Neural cell (in vitro differentiated cells): Measurements from ENCODE around the gene FOXF2. TPM values are rescaled to one million over a fixed set of nuclear protein-coding genes. Genes with fewer than 3 reads are reported as not detected.

ENCODE experiments used
- H2AFZ ChIP-seq: fragments of 200-600, 300-800 bp; sonication (generic), shearing (Covaris generic); 2 replicates; pipeline ENCODE4 v1.6.0; 2014; ENCODE audit warnings: low read depth, mild to moderate bottlenecking, antibody characterized with exemption, low read length, moderate library complexity
- H3F3A ChIP-seq: fragments of 200-600 bp; shearing (Covaris generic); 2 replicates; pipeline ENCODE4 v1.6.1; 2016; ENCODE audit warnings: mild to moderate bottlenecking, moderate library complexity, mixed read lengths, antibody characterized with exemption, low read length; ENCODE audit not compliant: insufficient read depth, poor library complexity, severe bottlenecking
- H3K27ac ChIP-seq: fragments of 200-600, 300-800 bp; sonication (generic), shearing (Covaris generic); 2 replicates; pipeline ENCODE4 v1.5.1; 2014; ENCODE audit warnings: mild to moderate bottlenecking, low read length, moderate library complexity
- H3K27me3 ChIP-seq: fragments of 300-800, 200-600 bp; sonication (generic), shearing (Covaris generic); 2 replicates; pipeline ENCODE4 v1.6.0; 2014; ENCODE audit warnings: mild to moderate bottlenecking, low read depth, low read length, moderate library complexity; ENCODE audit not compliant: insufficient read depth
- H3K36me3 ChIP-seq: fragments of 300-800, 200-600 bp; sonication (generic), shearing (Covaris generic); 2 replicates; pipeline ENCODE4 v1.5.1; 2014; ENCODE audit warnings: mild to moderate bottlenecking, antibody characterized with exemption, low read length, moderate library complexity; ENCODE audit not compliant: insufficient read depth
- H3K4me2 ChIP-seq: fragments of 300-800, 200-600 bp; sonication (generic), shearing (Covaris generic); 2 replicates; pipeline ENCODE4 v1.6.0; 2014; ENCODE audit warnings: mild to moderate bottlenecking, low read length
- H3K4me3 ChIP-seq: fragments of 300-800, 200-600 bp; sonication (generic), shearing (Covaris generic); 2 replicates; pipeline ENCODE4 v1.5.1; 2014; ENCODE audit warnings: mild to moderate bottlenecking, low read length, moderate library complexity
- H3K79me2 ChIP-seq: fragments of 200-600 bp; shearing (Covaris generic); replicated peaks from 2 replicates; pipeline ENCODE4 v1.6.0; 2014; ENCODE audit warnings: mild to moderate bottlenecking, low read length, moderate library complexity; ENCODE audit not compliant: insufficient read depth
- H3K9ac ChIP-seq: fragments of 300-800, 200-600 bp; sonication (generic), shearing (Covaris generic); 2 replicates; pipeline ENCODE4 v1.6.1; 2016; ENCODE audit warnings: mild to moderate bottlenecking, low read length, mixed read lengths
- H3K9me2 ChIP-seq: fragments of 200-600 bp; shearing (Covaris generic); 2 replicates; pipeline ENCODE4 v1.6.1; 2016; ENCODE audit warnings: mild to moderate bottlenecking, low read length, mixed read lengths; ENCODE audit not compliant: insufficient read depth
- H3K9me3 ChIP-seq: fragments of 200-600, 300-800 bp; sonication (generic), shearing (Covaris generic); 2 replicates; pipeline ENCODE4 v1.6.1; 2016; ENCODE audit warnings: mild to moderate bottlenecking, mixed run types, low read length, moderate library complexity, mixed read lengths
- H4K20me1 ChIP-seq: fragments of 200-600 bp; shearing (Covaris generic); 2 replicates; pipeline ENCODE4 v1.6.1; 2016; ENCODE audit warnings: mild to moderate bottlenecking, mixed run types; ENCODE audit not compliant: insufficient read depth
- CTCF ChIP-seq: fragments of 450-650 bp; IDR thresholded peaks from 2 replicates; pipeline ENCODE4 v1.5.1; 2014; ENCODE audit warnings: antibody characterized with exemption, mild to moderate bottlenecking, moderate library complexity; ENCODE audit not compliant: poor library complexity, severe bottlenecking
- EP300 ChIP-seq: fragments of 450-650 bp; conservative IDR thresholded peaks from 2 replicates; pipeline ENCODE4 v1.6.1; 2014; ENCODE audit warnings: antibody characterized with exemption, mild to moderate bottlenecking, moderate library complexity; ENCODE audit not compliant: poor library complexity, severe bottlenecking
- EZH2 ChIP-seq: fragments of 200-600, 300-800 bp; shearing (Covaris generic), sonication (generic); IDR thresholded peaks from 2 replicates; pipeline ENCODE4 v1.6.1; 2014; ENCODE audit warnings: antibody characterized with exemption, low read length, borderline replicate concordance, mild to moderate bottlenecking; ENCODE audit not compliant: insufficient read depth, poor library complexity, severe bottlenecking
- MXI1 ChIP-seq: fragments of 450-650 bp; conservative IDR thresholded peaks from 2 replicates; pipeline ENCODE4 v1.6.1; 2014; ENCODE audit warnings: antibody characterized with exemption, mild to moderate bottlenecking; ENCODE audit not compliant: poor library complexity, severe bottlenecking
- POLR2AphosphoS5 ChIP-seq: IDR thresholded peaks from 2 replicates; pipeline ENCODE4 v1.6.1; 2012
- RAD21 ChIP-seq: fragments of 450-650 bp; conservative IDR thresholded peaks from 2 replicates; pipeline ENCODE4 v1.6.1; 2014; ENCODE audit warnings: antibody characterized with exemption, mild to moderate bottlenecking, moderate library complexity
- REST ChIP-seq: IDR thresholded peaks from 2 replicates; pipeline ENCODE4 v1.6.1; 2012; ENCODE audit warnings: borderline replicate concordance
- SMC3 ChIP-seq: fragments of 450-650 bp; conservative IDR thresholded peaks from 2 replicates; pipeline ENCODE4 v1.6.1; 2014; ENCODE audit warnings: antibody characterized with exemption, mild to moderate bottlenecking, moderate library complexity; ENCODE audit not compliant: poor library complexity
- TAF1 ChIP-seq: IDR thresholded peaks from 2 replicates; pipeline ENCODE4 v1.6.1; 2012; ENCODE audit warnings: low read depth
- polyA plus RNA-seq: library from polyadenylated mRNA; depleted of rRNA; stranded (reverse); fragments of >200 nt; gene quantifications from 2 replicates; pipeline ENCODE4 v1.2.3, GENCODE V29; 2014

Gene FOXF2
- polyA plus RNA-seq, 1 donor from 2014 or later: not detected

GRCh38 chr6:1418471-1419191, 29.3 kb downstream of the FOXF2 start:
- H3K4me3 ChIP-seq: no peak overlapping the region
- H4K20me1 ChIP-seq: no peaks in the 10 kb centered on the region
- no peak overlapping the region for H3K27ac ChIP-seq
- H3K79me2 ChIP-seq: no peaks in the 10 kb centered on the region
- no peak overlapping the region for H2AFZ ChIP-seq
- TF ChIP-seq EZH2 (no peak), RAD21 (no peak), CTCF (no peak), EP300 (no peak), SMC3 (no peak), REST (no peak), POLR2AphosphoS5 (no peak), MXI1 (no peak), TAF1 (no peak)
- no peak overlapping the region for H3K9ac ChIP-seq
- no peaks in the 10 kb centered on the region for H3K36me3 ChIP-seq
- H3K4me2 ChIP-seq: no peak overlapping the region
- no peaks in the 10 kb centered on the region for H3K27me3 ChIP-seq
- no peaks in the 10 kb centered on the region for H3K9me3 ChIP-seq
- no peaks in the 10 kb centered on the region for H3F3A ChIP-seq
- no peaks in the 10 kb centered on the region for H3K9me2 ChIP-seq

GRCh38 chr6:1420382-1420781, 31.0 kb downstream of the FOXF2 start:
- Histone ChIP-seq H3K9me2 (no peaks in the 10 kb centered on the region), H3K27ac (no peak overlapping the region), H3K9me3 (no peaks in the 10 kb centered on the region), H3K79me2 (no peaks in the 10 kb centered on the region), H3K27me3 (no peaks in the 10 kb centered on the region), H3K4me2 (no peak overlapping the region), H3F3A (no peaks in the 10 kb centered on the region), H3K9ac (no peak overlapping the region), H2AFZ (no peak overlapping the region), H3K36me3 (no peaks in the 10 kb centered on the region), H4K20me1 (no peaks in the 10 kb centered on the region), H3K4me3 (no peak overlapping the region)
- no peak for TF ChIP-seq TAF1
- no peak for TF ChIP-seq SMC3
- no peak for TF ChIP-seq MXI1
- TF ChIP-seq REST: no peak
- no peak for TF ChIP-seq POLR2AphosphoS5
- no peak for TF ChIP-seq RAD21
- TF ChIP-seq EP300: no peak
